GM21515 (cell line): ENCODE results near the gene CERS4.
"Not testable (repeated sequence)": the region's sequence is repeated elsewhere in the genome, so short reads cannot be mapped to it uniquely, and the experiment has no call there.

ENCODE experiments used
- ATAC-seq: cut with Tn5 transposase; IDR thresholded peaks from one replicate; pipeline ENCODE4 v1.9.1; 2021; ENCODE audit not compliant: unreplicated experiment

Gene CERS4

GRCh38 chr19:8208922-8209461 is at the start of gene CERS4:
Gene CERS4 (plus strand): TSS chr19:8209370. CDS start chr19:8251077, 41,707 bp downstream.
- ATAC-seq: no peak

- ATAC-seq: no peak
Measured at GRCh38 chr19:8161135-8161646, 48.0 kb upstream of the CERS4 start.

- no peak for ATAC-seq
Measured at GRCh38 chr19:8163759-8164158, 45.4 kb upstream of the CERS4 start.

- no peak for ATAC-seq
Measured at GRCh38 chr19:8167985-8168384, 41.2 kb upstream of the CERS4 start.

DNA sequence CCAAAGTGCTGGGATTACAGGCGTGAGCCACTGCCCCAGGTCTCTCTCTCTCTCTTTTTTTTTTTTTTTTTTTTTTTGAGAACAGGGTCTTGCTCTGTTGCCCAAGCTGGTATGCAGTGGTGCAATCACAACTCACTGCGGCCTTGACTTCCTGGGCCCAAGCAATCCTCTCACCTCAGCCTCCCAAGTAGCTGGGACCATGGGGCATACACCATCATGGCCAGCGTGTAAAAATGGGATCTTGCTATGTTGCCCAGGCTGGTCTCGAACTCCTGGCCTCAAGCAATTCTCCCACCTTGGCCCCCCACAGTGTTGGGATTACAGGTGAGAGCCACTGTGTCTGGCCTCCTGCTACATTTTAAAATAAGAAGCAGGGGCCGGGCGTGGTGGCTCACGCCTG is 40.6 kb upstream of the CERS4 start:
- ATAC-seq: no peak

DNA sequence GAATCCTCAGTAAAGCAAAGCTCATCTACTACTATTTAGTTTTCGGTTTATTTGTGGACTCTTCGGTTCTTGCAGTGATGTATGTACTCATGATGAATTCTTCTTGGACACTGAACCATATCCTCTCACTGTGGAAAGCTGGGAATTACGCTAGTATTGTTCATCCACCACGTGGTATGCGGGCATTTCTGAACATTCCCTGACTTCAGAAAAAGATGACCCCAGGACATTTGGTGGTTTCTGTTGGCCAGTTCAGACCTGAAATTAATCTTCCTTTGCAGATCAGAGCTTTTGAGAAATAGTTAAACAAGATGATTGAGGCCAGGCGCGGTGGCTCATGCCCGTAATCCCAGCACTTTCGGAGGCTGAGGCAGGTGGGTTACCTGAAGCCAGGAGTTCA is 34.5 kb upstream of the CERS4 start:
- ATAC-seq: no peak

DNA sequence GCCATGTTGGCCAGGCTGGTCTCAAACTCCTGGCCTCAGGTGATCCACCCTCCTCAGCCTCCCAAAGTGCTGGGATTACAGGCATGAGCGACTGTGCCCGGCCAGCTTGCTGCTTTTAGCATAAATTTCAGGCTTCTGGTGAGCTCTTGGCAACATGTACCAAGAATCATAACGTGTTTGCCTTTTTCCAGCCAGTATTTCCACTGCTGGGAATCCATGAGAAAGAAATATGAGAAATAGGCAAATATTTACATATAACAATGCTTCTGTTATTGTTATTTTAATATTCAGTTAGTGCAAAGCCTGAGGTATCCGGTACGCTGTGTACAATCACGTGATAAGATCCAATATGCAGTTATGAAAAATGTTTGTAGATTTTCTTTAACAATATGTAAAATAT is 29.2 kb upstream of the CERS4 start:
- no peak for ATAC-seq

DNA sequence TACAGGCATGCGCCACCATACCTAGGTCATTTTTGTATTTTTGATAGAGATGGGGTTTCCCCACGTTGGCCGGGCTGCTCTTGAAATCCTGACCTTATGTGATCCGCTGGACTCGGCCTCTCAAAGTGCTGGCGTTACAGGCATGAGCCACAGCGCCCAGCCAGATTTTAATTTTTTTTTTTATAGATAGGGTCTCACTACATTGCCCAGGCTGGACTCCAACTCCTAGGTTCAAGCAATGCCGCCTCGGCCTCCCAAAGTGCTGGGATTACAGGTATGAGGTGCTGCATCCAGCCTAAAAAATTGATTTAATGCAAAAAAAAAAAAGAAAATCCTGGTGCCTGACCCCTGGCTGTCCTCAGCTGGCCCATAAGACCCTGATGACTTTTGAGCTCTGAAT is 24.9 kb upstream of the CERS4 start:
- ATAC-seq: no peak

DNA sequence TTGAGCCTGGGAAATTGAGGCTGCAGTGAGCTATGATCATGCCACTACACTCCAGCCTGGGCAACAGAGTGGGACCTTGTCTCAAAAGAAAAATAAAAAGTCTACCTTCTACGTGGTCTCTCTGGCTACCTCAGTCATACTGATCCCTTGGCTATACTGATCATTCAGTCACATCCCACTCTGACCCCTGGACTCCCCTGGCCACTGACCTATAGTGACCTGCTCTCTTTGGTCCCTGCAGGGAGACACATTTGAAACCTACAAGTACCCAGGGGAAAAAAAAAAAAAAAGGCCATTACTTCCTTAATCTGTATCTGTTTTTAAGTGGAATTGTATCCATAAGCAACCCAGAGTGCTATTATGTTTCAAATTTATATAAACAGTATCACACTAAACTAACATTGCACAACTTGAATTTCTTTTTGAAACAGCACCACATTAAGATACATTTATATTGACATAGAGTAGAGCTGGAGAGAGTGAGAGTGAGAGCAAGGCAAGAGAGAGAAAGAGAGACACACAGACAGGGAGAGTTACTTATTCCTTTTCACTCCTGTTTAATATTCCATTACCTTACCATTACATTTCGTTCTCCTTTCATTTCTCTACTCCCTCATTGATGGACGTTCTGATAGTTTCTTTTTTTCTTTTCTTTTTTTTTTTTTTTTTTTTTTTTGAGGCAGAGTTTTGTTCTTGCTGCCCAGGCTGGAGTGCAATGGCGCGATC is 23.7 kb upstream of the CERS4 start:
- no peak for ATAC-seq

DNA sequence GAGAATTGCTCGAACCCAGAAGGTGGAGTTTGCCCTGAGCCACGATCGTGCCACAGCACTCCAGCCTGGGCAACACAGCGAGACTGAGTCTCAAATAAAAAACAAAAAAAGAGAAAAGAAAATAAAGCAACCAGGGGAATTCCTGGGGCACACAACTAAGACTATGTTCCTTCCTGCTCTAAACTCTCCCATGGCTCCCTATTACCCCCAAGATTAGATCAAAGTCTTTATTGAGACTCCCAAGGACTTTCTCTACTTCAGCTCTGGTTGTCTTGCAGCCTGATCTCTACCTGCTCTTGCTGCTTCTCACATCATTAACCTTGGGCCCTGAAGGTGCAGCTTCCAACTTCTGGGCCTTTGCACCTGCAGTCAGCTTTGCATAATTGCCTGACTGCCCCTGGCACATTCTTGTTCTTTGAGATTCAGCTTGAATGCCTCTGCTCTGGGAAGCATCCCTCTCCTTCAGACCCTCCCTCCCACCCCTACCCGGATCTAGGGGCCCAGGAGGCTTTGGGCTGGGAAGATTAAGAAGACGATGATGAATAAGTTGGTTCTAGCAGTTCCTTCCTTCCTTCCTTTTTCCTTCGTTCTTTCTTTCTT is 16.8 kb upstream of the CERS4 start:
- ATAC-seq: no peak

DNA sequence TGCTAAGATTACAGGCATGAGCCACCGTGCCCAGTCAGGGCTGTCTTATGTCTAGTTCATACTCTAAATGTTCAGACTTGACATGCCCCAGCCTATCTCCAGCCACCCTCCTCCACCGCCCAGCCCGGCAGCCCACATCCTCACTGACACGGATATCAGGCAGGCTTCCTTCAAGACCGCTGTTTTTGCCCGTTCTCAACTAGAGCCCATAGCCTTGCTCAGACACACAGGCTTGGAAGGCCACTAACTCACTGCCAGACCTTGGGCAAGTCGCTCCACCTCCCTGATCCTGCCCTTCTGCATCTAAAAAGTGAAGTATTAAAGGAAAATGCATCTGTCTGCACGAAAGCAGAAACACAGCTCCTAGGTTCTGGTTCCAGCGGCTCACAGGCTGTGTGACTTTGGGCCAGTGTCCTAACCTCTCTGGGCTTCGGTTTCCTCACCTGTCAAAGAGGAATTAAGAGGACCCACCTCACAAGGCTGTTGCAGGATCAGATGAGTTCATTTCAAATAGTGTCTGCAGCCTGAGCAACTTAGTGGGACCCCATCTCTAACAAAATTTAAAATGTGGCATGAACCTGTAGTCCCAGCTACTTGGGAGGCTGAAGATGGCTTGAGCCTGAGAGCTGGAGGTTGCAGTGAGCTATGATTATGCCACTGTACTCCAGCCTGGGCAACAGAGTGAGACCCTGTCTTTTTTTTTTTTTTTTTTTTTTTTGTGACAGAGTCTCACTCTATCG is 14.5 kb upstream of the CERS4 start:
- no peak for ATAC-seq

GRCh38 chr19:8196271-8196927 is 12.8 kb upstream of the CERS4 start:
- ATAC-seq: no peak

GRCh38 chr19:8203288-8204120 is 5.7 kb upstream of the CERS4 start:
- not testable (repeated sequence) for ATAC-seq

GRCh38 chr19:8204961-8205360 is 4.2 kb upstream of the CERS4 start:
- ATAC-seq: no peak

GRCh38 chr19:8206147-8207087 is 2.8 kb upstream of the CERS4 start:
- ATAC-seq: no peak

DNA sequence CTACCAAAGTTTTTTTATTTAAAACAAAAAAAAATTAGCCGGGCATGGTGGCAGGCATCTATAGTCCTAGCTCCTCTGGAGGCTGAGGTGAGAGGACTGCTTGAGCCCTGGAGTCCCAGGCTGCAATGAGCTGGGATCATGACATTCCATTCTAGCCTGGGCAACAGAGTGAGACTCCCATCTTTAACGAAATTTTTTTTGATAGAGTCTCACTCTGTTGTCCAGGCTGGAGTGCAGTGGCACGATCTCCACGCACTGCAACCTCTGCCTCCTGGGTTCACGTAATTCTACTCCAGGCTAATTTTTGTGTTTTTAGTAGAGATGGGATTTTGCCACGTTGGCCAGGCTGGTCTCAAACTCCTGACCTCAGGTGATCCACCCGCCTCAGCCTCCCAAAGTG is 1.8 kb upstream of the CERS4 start:
- ATAC-seq: not testable (repeated sequence)

GRCh38 chr19:8208119-8208921 is 850 bp upstream of the CERS4 start:
- no peak for ATAC-seq
